Stimulated activated CD4-positive, alpha-beta T cell treated with anti-CD3 and anti-CD28 coated beads, TNF-alpha, amount 100 ng/mL, for 48 hours (primary cell): ENCODE measurements around the gene NECTIN4.
A peak's percentile ranks its signal among the peaks of the same experiment; 100 is the strongest.
"Not testable (repeated sequence)": the region's sequence is repeated elsewhere in the genome, so short reads cannot be mapped to it uniquely, and the experiment has no call there.

Experiments
- DNase-seq, 3 donors: peaks; one replicate each; pipeline ENCODE4 v3.0.0-alpha.2; 2020; ENCODE audit warnings: low read depth in 3 of 3

Gene NECTIN4

DNA sequence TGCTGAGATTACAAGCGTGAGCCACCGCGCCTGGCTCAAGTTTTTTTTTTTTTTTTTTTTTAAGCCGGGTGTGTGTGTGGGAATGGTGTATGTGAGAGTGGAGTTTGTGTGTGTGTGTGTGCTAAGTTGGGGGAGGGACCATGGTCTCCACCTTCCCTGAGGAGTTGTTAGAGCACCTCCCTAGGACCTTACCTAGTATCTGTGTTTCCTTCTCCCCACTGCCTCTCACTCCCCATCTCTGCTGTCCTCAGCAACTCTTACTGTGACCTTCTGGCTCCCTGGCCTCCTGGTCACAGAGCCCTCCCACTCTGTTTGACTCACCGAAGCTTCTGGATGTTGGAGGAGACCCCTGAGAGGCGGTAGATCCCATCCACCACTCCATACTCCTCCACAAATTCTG, 30.1 kb downstream of the NECTIN4 start:
- DNase-seq = no peak

GRCh38 chr1:161054805-161055204, 34.6 kb downstream of the NECTIN4 start:
- DNase-seq = no peak

- DNase-seq = no peak
Measured at GRCh38 chr1:161054232-161054631, 35.1 kb downstream of the NECTIN4 start.

- no peak for DNase-seq
Measured at GRCh38 chr1:161052899-161053298, 36.5 kb downstream of the NECTIN4 start.

DNA sequence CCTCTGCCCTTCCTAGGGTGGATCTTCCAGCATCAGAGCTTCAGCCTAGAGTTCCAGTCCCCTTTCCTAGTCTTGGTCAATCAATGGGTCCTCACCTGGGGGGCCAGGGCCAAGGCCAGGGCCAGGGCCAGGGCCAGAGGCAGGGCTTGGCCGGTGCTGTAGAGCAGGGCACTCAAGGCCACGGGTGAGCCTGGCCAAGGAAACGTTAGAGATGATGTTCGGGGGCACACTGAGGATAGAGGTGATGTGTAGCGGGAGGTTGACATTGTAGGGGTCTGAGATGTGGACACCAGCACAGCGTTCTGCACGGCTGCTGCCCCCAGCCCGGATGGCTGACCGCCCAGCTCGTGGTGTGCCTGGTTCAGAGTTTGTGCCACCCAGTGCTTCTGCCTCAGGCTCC, 38.1 kb downstream of the NECTIN4 start:
- DNase-seq = no peak

DNA sequence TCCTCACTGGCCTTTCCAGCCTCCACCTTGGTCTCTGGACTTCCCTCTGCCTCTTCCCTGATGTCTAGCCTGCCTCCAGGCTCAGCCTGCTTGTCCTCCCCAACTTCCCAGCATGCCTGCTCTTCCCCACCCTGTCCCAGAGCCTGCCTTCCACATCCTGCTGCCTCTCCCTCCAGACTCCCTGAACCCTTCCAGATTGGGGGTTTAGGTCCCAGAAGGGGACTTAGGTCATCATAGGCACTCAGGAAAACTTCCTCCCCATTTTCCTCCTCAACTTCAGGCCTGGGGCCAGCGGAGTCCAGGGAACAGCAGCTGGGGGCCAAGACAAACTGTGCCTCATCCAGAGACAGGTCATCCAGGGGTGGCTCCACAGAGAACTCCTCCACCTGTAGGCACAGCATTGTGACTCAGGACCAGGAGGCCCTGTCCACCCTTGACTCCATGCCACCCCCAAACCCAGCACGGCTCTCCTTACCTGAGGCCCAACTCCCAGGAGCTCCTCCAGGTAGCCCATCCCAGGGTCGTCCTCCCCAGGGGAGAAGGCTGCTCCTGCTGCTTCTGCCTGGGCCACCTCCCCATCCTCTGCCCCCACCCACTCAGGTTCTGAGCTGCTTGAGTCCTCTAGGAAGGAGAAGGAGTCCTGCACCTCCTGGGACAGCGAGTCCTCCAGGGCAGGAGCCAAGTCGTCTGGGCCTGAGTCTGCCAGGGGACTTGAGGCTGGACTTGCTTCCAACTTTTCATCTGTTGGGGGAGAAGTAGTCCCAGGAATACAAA, 40.2 kb downstream of the NECTIN4 start:
- DNase-seq = no peak

- DNase-seq = no peak
Measured at GRCh38 chr1:161047436-161048420, 41.6 kb downstream of the NECTIN4 start.

- DNase-seq = no peak
Measured at GRCh38 chr1:161046605-161047228, 42.6 kb downstream of the NECTIN4 start.

GRCh38 chr1:161045736-161046604, 43.4 kb downstream of the NECTIN4 start, which contains the start of gene USF1:
TSS of gene USF1 (minus strand) at chr1:161045977. CDS start at chr1:161043275, 2,702 bp downstream.
- peak; percentile 81 to 90 (median 85) for DNase-seq

DNA sequence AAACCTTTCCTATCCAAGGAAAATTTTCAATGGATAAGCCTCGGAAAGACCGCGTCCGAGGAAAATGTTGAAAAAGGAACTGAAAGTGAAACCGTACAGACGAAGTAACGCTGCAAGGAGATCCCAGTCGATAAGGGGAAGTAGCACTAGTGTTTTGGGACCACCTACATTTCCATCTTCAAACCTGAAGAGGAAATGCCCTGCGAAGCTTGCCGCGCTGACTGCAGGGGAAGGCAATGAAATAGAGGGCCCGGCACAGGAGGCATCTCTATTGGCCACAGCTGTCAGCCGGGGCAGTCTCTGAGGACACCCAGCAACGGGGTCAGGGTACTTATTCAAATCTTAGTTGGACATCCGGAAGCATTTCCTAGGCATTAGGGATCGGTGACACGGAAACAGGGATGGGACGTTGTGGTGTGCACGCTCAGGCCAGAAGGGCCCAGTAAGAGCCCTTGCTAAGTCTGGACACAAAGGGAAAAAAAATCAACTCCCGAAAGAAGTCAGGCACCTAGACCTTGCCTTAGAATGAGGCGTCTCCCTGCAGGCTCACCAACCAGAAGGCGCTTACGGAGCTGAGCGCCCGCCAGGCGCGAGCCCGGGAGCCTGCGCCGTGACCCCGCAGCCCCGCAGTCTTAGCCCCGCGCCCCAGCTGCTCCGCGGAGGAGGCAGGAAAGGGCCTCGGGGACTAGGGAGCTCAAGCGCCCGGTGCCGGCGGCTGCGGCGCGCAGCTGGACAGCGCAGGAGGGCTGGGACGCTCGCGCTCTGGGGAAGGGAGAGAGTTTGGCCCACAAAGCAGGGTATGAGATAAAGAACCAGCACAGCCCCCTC, 44.2 kb downstream of the NECTIN4 start:
- no peak for DNase-seq

DNA sequence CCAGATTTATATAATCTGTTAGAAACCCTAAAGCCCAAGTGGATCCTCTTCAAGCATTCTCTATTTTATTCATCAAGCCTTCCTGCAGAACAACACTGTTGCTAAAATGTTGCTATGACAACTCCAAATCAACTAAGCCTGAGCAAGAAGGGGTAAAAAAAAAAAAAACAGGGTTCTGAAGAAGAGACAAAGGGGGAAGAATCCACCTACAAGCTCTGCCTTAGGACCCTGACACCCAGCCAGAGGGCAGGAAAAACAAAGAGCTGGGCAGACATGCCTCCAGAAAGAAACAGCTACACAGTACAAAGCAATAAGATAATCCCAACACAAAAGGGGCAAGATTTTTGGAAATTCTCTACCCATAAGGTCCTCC, 44.8 kb downstream of the NECTIN4 start:
- DNase-seq = no peak

DNA sequence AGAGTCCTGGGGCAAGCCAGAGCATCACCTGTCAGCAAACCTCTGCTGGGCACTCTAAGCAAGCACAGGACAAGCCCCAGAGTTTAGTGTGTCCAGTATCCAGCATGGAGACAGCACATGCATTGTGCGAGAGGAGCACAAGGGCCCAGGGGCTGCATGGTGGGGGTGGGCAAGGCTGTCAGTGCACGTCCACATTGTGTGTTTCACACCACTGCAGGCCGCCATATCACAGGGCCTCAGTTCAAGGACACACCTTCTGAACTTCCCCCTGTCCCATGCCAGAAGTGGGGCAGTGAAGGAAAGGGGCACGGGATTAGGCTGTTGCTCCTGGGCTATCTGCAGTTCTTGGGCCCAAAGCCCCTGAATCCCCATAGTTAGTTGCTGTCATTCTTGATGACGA, 49.8 kb downstream of the NECTIN4 start:
- no peak for DNase-seq

- DNase-seq = no peak
Measured at GRCh38 chr1:161039154-161039545, 50.2 kb downstream of the NECTIN4 start.

DNA sequence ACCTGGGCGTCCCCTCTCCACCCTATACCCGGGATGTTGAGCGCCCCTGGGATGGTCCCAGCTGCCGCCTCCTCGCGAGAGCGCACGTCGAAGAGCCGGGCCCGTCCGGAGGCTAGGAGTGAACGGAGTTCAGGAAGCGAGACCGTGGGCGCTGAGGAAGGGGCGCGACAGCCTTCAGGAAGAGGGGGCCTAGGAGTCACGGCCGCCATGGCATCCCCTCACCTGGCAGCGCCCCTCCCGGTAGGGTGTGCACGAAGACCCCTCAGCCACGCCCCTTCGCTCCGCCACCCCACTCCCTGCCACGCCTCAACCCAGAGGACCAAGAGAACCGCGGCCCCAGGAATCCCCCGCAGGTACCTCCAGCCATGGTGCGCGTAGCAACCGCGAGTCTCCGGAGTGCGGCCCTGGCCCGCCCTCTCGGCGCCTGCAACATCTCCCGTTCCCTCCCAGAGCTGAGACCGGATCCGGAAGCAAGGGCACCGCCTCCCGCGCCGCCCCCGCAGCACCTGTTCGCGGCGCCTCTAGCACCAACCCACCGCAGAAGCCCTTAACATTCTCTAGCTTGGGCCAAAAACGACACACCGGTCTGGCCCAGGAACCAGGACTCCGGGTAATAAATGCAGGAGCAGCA, 50.7 kb downstream of the NECTIN4 start, which contains the start of gene TSTD1:
Gene TSTD1 (minus strand): TSS at position 442 of the 631 bp plus-strand sequence. CDS start 75 bp downstream, at position 367.
- DNase-seq = peak; percentile 65 to 83 (median 71)

GRCh38 chr1:161037661-161038522, 51.5 kb downstream of the NECTIN4 start:
- no peak for DNase-seq

DNA sequence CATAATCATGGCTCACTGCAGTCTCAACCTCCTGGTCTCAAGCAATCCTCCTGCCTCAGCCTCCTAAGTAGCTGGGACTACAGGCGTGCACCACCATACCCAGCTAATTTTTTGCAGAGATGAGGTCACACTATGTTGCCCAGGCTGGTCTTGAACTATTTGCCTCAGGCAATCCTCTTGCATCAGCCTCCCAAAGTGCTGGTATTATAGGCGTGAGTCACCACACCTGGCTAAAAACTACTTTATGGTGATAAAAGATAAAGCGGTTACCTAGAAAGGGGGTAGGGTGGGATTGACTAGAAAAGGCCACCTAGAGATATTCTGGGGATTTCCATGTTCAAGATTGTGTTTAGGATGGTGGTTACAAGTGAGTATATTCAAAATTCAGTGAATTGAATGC, 55.6 kb downstream of the NECTIN4 start:
- no peak for DNase-seq

DNA sequence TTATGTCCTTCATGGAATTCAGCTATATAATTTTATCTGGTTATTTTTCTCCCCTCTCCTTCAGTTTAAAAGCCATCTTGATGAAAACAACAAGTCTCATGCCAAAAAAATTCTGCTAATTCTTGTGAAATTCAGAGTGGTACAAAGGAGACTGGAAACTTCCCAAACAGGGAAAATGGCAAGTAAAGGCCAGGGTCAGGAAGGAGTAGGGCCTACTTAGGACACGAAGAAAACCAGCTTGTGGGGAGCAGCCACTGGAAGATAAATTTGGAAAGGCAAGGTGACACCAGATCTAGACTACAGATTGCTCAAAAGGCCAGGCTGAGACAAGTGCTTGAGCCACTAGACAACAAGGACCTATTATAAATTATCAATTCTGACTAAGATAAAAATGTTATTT, 56.9 kb downstream of the NECTIN4 start:
- no peak for DNase-seq

- no peak for DNase-seq
Measured at GRCh38 chr1:161031874-161032273, 57.5 kb downstream of the NECTIN4 start.

- not testable (repeated sequence) for DNase-seq
Measured at GRCh38 chr1:161029466-161029865, 59.9 kb downstream of the NECTIN4 start.
